OCI-M1 (cell line): ENCODE data around the gene TBC1D23.
"Not testable (repeated sequence)": the region's sequence is repeated elsewhere in the genome, so short reads cannot be mapped to it uniquely, and the experiment has no call there.

ENCODE experiments used
- DNase-seq: peaks from one replicate; lab custom pipeline; 2025; lab: John Stamatoyannopoulos, UW

Gene TBC1D23

GRCh38 chr3:100260685-100261484 lies at the start of gene TBC1D23:
Gene TBC1D23 (plus strand): TSS chr3:100260992. CDS start chr3:100261019, 27 bp downstream.
- peak; percentile 99 for DNase-seq

- DNase-seq = no peak
These were observed 46.8 kb upstream of the TBC1D23 start for GRCh38 chr3:100213891-100214573.

- DNase-seq = no peak
These were observed 46.2 kb upstream of the TBC1D23 start for GRCh38 chr3:100214574-100214964.

GRCh38 chr3:100216713-100217112 lies 44.1 kb upstream of the TBC1D23 start:
- DNase-seq = no peak

- DNase-seq = no peak
These were observed 39.6 kb upstream of the TBC1D23 start for GRCh38 chr3:100221159-100221558.

GRCh38 chr3:100225193-100225592 lies 35.6 kb upstream of the TBC1D23 start:
- DNase-seq = no peak

- DNase-seq = no peak
These were observed 34.9 kb upstream of the TBC1D23 start for GRCh38 chr3:100225883-100226282.

- DNase-seq = peak; percentile 83
These were observed 33.9 kb upstream of the TBC1D23 start for GRCh38 chr3:100226712-100227429.

GRCh38 chr3:100227511-100227921 lies 33.3 kb upstream of the TBC1D23 start:
- no peak for DNase-seq

- DNase-seq = no peak
These were observed 32.5 kb upstream of the TBC1D23 start for GRCh38 chr3:100228247-100228646.

GRCh38 chr3:100229188-100229587 lies 31.6 kb upstream of the TBC1D23 start:
- not testable (repeated sequence) for DNase-seq

GRCh38 chr3:100230710-100231109 lies 30.1 kb upstream of the TBC1D23 start:
- no peak for DNase-seq

- no peak for DNase-seq
These were observed 29.1 kb upstream of the TBC1D23 start for GRCh38 chr3:100231668-100232067.

- no peak for DNase-seq
These were observed 26.4 kb upstream of the TBC1D23 start for GRCh38 chr3:100234364-100234763.

GRCh38 chr3:100238599-100238998 lies 22.2 kb upstream of the TBC1D23 start:
- no peak for DNase-seq

GRCh38 chr3:100242471-100242870 lies 18.3 kb upstream of the TBC1D23 start:
- DNase-seq = not testable (repeated sequence)

- no peak for DNase-seq
These were observed 16.5 kb upstream of the TBC1D23 start for GRCh38 chr3:100244264-100244663.

GRCh38 chr3:100245136-100245535 lies 15.7 kb upstream of the TBC1D23 start:
- no peak for DNase-seq

- no peak for DNase-seq
These were observed 14.9 kb upstream of the TBC1D23 start for GRCh38 chr3:100245927-100246326.

- no peak for DNase-seq
These were observed 13.8 kb upstream of the TBC1D23 start for GRCh38 chr3:100246999-100247398.

GRCh38 chr3:100252001-100252400 lies 8.8 kb upstream of the TBC1D23 start:
- no peak for DNase-seq

GRCh38 chr3:100254168-100254777 lies 6.5 kb upstream of the TBC1D23 start:
- DNase-seq = peak; percentile 84
